GM18907 (cell line): ENCODE results near the gene ULK3.

Experiments used
- ATAC-seq: cut with Tn5 transposase; IDR thresholded peaks from one replicate; pipeline ENCODE4 v1.9.1; 2021; ENCODE audit warnings: mild to moderate bottlenecking, moderate library complexity; ENCODE audit not compliant: unreplicated experiment

The ULK3 gene

DNA sequence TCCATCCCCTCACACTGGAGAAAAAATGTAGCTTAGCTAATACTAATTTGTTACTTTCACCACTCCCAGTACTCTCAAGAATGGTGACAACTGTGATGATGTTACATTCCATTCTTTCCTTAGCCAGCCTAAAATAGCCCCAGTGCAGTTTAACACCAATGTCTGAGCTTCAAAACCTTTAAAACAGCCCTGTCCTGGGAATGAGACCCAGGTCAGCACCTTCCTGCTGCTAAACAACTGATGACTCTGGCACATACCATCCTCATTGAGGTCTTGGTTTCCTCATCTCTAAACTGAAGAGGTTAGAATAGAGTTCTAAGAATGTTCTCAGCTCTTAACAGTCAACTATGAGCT, 26.4 kb upstream of the ULK3 start:
- no peak for ATAC-seq

DNA sequence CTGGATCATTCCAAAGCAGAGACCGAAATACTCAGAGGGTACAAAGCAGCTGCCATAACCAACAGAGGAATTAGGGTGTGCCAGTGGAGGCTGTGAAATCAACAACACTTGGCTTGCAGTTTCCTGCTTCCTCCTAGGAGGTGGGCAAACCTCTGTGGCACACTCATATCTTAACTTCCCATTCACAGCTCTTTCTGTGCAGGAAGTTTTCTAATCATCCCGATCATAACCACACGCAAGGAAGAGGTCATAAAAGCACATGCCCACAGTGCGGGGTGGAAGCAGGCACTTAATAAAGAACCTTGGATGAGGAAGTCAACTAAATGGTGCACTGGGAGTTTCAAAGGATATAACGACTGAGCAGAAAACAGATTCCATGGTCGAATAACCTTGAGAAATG, 25.1 kb upstream of the ULK3 start:
- ATAC-seq: no peak

DNA sequence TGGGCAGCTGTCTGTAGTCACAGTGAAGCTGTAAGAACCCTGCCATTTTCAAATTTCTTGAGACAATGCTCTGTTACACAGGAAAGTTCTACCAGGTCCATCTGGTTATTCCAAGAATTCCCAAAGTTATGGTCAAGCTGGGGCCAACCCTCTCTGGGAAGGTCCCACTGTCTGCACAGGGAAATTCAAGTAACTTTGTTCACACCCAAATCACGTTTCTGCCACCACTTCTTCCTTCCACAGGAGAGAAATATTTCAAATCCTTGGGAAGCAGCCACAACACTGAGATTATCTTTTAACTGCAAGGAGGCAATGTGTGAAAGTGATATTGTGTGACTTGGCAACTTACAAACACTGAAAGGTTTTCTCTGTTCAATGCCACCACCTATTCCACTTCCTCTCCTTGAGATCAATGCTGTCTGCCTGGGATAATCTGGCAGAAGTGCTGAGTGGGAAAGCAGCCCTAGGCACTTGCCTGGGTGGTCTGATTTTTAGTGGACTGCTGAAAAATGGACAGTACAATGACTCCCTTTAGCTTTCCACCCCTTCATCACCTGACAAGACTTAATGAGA, 24.6 kb upstream of the ULK3 start:
- no peak for ATAC-seq

DNA sequence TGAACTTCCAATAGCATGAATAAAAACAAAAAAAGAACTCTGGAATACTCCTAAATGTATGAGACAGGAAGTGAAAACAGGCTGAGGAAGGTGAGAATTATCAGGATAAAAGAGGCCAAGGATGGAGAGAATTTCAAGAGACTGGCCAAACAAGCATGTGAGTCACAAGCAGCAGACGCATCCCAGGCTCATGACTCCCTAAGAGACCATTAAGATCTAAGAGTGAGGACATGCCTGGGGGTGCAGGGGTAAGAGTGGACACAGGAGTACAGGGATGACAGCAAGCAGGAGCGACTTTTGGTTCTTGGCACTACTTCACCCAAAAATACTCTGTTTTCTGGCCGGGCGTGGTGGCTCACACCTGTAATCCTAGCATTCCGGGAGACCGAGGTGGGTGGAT, 23.1 kb upstream of the ULK3 start:
- no peak for ATAC-seq

DNA sequence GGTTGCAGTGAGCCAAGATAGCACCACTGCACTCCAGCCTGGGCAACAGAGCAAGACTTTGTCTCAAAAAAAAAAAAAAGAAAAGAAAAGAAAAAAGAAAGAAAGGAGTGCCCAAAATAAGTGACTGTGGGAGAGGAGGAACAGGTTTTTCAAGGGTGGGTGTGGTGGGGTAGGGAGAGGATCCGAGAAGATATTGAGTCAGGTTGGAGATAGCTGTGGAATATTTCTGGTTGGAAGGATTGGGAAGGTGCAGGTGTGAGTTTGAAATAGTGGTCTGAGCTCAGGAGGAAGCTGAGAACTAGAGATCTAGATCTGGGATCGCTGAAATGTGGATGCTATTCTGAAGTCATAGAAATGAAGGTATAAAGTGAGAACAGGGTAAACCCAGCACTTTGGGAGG, 22.4 kb upstream of the ULK3 start:
- ATAC-seq: no peak

DNA sequence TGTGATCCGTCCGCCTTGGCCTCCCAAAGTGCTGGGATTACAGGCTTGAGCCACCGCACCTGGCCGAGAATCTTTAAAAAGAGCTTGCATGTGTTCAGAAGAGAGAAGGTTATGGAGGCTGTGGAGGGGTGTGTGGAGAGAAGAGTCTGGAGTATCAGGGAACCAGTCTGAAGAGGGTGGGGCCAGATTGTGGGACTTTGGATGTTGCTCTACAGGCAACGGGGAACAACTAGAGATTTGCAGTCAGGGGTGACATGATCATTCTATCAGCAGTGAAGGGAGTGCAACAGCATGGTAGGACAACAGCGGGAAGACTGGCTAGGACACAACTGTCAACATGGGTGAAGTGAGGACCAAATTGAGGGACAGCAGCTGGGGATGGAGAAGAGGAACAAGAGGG, 21.3 kb upstream of the ULK3 start:
- ATAC-seq: no peak

DNA sequence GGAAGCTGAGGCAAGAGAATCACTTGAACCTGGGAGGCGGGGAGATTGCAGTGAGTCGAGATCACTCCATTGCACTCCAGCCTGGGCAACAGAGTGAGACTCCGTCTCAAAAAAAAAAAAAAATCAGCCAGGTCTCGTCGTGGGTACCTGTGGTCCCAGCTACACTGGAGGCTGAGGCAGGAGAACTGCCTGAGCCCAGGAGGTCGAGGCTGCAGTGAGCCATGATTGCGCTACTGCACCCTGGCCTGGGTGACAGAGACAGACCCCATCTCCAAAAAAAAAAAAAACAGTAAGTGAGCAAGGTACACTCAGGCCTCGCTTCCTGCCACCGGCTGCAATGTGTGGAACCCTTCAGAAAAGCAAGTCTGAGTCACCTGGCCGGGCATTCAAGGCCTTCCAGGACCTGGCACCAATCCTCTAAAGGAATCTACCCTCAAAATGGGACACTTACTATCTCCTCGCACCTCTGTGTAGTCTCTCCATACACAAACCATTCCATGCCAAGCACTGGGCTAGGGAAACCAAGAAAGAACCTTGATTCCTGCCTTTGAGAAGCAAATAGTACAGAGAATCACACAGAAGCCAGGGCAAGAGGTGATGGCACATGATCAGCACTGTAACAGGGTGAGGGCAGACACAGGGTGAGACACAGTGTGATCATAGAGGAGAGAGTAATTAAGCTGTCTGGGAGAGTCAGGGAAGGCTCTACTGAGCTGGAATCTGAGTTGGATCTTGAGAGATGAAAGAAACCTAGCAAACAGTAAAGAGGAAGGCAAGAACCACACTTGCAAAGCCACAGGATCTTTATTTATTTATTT, 20.5 kb upstream of the ULK3 start:
- no peak for ATAC-seq

DNA sequence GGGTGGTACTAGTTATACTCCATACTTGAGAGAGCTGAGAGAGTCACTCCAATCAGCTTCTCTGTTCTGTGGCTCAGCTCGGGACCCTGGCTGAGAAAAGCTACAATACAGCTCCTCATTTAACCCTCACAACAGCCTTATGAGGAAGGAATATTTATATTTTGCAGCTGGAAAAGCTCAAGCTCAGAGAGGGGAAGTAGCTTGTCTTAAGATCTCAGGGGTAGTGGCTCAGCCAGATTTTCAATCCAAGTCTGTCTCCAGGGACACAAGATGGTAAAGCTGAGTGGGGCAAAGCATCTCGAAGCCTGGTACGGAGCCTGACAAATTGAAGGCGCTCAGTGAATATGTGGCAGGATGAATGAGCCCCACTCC, 15.4 kb upstream of the ULK3 start:
- no peak for ATAC-seq

DNA sequence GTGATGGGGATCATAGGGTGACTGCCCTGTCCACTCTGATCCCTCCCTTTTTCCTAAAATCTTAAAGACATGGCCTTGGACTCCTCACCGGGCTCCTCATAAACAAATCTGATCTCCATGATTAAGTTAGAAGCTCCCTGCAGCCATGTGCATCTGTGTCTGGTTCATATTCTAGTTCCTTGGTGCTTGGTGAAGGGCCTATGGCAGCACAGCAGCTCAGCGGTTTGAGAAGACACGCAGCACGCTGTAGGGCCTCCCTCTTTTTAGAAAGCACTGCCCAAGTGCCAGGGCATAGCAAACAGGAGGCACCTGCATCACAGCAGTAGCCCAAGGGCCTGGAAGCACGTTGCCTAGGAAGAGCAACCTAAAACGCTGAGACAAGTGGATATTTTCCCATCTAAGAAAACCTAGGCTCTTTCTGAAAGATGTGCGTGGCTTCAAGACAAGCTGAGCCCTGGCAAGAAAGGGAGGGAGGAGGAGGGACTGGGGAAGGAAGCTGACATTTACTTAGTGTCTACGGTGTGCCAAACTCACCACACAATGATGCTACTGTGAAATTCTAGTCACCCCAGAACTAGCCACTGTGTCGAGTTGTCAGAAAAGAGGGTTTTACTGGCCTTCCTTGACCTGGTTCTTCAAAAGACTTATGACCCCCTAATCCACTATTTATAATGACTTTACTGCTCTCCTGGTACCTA, 14.9 kb upstream of the ULK3 start:
- ATAC-seq: peak; percentile 23

DNA sequence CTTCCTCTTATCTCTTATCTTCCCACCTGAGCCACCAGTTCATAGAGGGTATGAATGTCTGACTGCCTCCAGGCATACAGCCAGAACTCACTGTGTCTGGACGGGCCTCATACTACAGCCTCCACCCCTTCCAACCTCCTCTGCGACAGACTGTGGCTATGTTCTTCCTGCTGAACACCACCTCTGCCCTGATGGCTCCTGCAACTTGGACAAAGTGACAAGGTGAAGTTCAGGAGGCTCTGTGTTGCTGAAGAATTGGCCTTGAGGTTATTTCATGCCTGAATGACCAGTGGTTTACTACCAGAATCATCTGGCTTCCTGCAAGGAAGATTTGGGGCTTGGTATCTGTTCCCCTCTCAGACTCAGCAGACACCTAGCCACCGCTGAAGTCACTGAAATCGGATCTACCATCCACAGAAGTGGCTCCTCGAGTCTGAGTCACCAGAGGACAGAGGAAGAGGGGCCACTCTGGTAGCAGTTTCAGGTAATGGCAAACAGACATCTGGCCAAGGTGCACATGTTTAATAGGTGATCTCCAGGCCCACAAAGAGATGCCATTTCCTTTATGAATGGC, 14.2 kb upstream of the ULK3 start:
- ATAC-seq: peak; percentile 71

DNA sequence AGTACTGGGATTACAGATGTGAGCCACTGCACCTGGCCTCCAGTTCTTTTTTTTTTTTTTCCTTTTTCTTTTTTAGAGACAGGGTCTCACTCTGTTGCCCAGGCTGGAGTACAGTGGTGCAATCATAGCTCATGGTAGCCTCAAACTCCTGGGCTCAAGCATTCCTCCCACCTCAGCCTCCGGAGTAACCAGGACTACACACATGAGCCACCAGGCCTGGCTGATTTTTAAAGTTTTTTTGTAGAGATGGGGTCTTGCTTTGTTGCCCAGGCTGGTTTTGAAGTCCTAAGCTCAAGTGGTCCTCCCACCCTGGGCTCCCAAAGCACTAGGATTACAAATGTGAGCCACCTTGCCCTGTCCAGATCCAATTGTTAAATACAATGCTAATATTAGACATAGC, 13.6 kb upstream of the ULK3 start:
- ATAC-seq: no peak

DNA sequence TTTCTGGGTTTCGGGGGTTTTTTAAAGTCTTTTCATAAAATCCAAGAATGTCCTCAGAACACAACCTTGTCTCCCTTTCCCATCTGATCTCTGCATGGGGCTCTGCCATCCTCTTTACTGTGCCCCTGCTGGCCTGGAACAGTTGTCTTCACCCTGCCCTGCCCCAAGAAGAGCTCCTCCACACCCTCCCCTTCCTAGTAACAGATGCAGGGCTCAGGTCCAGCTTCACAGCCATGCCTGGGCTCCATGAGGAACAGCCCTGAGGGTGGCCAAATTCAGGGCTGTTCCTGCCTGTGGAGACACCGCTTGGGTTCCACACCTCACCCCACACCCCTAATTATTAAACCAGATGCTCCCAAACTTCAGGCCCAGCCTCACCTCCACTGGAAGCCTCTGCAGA, 12.9 kb upstream of the ULK3 start:
- ATAC-seq: no peak

DNA sequence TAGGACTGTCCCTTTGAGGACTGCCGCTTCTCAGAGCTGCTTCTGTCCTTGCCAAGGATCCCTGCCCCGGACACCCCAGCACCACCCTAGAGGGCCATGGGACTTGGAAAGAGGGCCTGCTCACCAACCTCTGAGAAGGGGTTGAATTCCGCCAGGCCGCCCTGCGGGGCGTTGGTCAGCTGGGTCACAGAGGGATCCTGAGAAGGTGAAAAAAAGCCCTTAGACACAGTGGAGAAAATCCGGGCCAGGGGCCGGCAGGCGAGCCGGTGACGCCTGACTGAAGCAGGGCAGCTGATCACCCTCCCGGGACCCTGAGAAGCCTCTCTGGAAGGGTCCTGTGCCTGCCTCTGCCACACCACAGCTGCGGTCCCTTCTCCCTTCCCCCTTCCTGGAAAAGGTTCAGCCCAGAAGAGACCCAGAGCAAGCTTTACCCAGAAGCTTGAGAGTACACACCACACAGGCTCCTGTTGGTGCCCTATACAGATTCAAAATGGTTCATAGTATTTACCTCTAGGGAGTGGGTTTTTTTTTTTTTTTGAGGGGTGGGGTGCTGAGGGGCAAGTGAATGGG, 11.6 kb upstream of the ULK3 start:
- no peak for ATAC-seq

DNA sequence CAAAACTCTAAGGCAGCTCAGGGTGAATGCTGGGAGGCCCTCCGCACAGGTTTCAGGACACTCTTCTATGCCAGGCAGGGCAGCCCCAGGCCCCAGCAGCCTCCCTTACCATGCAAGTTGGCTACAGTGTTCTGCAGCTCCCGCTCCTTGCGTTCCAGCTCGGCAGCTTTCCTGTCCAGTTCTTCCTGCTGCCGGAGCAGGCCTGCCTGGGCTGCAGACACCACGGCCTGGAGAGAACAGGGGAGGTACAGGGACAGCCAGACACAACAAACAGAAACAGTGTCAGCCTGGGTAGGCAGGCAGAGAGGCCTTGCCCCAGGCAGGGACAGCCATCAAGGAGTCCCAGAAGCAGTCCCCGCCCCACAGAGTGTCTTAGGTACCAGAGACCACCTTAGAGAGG, 9.0 kb upstream of the ULK3 start:
- no peak for ATAC-seq

DNA sequence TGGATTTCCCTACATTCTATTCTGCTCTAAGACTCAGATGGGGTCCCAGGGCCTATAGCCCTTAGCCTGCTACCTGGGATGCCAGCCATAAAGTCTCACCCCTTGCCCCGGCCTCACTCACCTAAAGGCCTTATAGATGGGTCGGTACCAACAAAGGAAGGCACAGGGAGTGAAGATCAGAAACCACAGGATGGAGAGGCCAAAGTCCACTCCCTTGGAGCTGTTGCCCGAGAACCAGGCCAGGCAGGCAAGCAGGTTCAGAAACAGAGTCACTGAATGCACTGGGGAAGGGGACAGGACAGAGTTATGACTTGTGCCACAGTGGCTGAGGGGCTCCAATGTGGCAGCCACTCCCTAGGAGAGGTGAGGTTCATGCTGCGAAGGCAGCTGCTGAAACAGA, 7.4 kb upstream of the ULK3 start:
- ATAC-seq: no peak

DNA sequence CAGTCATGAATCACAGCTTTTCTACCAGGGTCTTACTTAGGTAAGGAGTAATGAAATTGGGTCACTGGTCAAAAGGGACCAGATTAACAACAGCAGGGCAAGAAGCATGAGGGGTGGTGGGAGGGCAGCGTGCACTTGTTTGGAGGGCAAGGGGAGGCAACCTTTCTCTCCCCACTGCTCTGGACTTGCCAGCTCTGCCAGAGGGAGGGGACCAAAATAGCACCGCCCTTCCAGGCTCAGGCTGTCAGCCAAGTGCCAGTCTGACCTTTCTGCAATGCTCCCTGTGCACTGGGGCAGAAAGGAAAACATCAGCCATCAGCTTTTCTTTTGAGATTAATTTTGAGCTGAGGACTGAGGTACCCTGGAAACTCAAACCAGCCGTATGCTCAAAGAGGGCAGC, 4.5 kb upstream of the ULK3 start:
- ATAC-seq: no peak

DNA sequence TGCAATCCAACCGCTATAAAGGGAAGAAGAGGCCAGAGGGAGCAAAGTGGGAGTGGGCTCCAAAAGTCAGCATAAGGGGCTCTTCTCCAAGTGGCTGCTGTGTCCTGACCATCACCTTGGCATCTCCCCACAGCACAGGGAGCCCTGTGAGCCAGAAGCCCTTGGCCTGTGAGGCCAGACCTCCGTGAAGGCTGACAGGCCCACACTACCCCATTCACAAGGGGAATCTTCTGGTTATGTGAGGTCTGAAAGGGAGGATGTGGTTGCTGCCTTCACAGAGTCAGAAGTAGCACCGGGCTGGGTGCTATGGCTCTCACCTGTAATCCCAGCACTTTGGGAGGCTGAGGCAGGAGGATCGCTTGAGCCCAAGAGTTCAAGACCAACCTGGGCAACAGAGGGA, 2.6 kb upstream of the ULK3 start:
- ATAC-seq: no peak

DNA sequence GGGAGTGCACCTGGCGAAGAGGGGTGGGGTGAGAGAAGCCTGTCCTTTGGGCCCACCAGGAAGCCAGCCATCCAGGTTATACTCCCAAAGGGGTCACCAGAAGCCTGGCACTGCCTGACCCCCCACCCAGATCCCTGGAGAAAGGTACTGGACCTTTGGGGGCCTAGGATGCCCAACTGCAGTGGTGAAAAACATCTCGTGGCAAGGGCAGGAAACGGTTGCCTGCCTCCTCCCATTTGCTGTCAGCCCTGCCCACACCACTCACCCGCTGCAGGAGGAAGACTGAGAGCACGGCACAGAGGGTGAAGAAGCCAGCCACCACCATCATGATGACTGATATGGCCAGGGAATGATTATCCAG, 2.2 kb upstream of the ULK3 start:
- no peak for ATAC-seq

DNA sequence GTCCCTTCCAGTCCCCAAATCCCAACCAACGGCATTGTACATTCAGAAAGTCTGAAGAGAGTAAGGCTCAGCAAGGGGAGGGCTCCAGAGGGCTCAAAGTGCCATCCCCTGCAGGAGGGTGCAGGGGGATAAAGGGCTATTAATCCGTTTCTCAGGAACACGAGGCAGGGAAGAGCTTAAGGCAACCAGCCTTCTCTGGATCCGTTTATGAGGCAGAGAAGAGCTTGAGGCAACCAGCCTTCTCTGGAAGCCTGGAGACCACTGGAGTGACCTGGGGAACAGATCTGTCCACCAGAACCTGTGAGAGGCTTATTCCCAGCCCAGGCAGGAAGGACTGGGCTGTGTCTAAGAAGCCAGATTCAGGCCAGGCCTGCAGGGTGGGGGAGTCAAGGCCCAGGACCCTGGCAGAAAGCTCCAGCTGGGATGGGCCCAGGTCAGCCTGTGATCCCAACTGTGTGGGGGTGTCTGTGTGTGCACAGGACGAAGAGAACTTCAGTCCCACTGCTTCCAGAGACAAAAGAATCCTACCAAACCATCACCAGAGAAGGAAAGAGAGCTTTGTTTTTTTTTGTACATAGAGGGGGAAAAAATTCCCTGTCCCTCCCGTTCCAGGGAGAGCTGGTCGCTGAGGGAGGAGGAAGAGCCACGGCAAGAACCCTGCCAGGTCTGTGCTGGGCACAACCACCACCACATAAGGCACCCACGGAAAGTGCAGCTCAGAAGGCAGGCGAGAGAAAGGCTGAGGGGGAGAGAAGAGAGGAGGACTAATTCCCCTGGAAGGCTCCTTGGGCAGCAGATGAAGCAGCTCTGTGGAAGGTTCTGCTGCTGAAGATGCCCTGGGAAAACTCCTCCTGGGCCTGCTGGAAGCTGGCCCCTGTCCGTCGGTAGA, 1.6 kb upstream of the ULK3 start:
- no peak for ATAC-seq

DNA sequence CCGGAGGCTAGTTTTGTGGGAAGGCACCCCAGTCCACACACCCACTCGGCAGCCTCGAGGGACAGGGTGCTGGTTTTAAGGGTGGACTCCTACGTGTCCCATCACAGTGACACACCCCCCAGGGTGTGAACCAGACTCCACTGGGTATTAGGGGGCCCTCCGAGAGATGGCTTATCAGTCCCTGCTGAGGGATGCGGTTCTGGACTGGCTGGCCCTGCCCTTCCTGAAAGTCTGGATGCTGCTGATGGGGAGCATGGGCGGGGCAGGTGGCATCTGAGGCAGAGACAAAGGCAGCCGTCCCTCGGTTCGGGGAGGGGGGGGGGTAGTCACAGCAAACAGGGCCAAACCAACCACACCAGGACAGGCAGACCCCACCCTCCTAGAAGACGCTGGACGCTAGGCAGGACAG, 939 bp upstream of the ULK3 start:
- ATAC-seq: no peak

DNA sequence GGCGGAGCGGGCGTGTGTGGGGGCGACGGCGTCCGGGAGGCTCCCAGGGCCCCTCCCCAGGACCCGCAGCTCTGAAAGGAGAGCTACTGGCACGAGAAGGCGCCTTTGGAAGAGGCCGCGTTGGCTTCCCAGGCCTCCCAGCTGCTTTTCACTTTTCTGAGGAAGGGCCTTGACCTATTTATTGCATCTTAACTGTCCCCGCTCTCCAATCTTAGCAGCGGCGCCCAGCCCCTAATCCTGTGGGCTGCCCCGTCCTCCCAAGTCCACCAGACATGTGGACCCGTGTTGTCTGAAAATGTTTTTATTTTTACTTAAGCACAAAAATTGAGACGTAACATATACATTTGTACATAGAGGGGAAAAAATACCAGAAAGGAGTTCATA, 481 bp upstream of the ULK3 start:
- no peak for ATAC-seq
